ENCODE data around the gene CFAP61. TPM values are rescaled to one million over a fixed set of nuclear protein-coding genes. Genes with fewer than 3 reads are reported as not detected.

The CFAP61 gene
- total and polyA plus RNA-seq, 11 donors: 12.1 to 102 (median 41.8) TPM

- Histone ChIP-seq H3K9me3 (no peaks in the 10 kb centered on the region), H3K4me3 (no peak overlapping the region), H3K27me3 (no peaks in the 10 kb centered on the region), H3K4me1 (peaks cover 0 to 28% (median 0%) of the 10 kb centered on the region in 12 donors), H3K27ac (no peak overlapping the region), H3K36me3 (peaks cover 0 to 76% (median 59%) of the 10 kb centered on the region in 9 donors)
- DNase-seq (no peak), ATAC-seq (no peak)
- TF ChIP-seq POLR2A (IDR thresholded peaks at IDR 0.05) (no peak), CTCF (IDR thresholded peaks at IDR 0.05) (no peak)
- intact Hi-C loops (cut with DNase I): no loop called here
Measured at GRCh38 chr20:20024942-20025341, 27.4 kb upstream of the CFAP61 start.

GRCh38 chr20:20027284-20027683 is 25.0 kb upstream of the CFAP61 start:
- 86 to 92% (median 90%) methylated on average over 2 of the region's 2 CpGs for WGBS, 4 donors

GRCh38 chr20:20031790-20032189 is 20.5 kb upstream of the CFAP61 start:
- ATAC-seq (no peak), DNase-seq (no peak)
- peaks cover 0 to 100% (median 99%) of the 10 kb centered on the region in 9 donors for H3K36me3 ChIP-seq
- H3K27me3 ChIP-seq: no peaks in the 10 kb centered on the region
- H3K4me3 ChIP-seq: no peak overlapping the region
- 87 to 92% (median 89%) methylated on average over 5 of the region's 5 CpGs for WGBS, 4 donors
- H3K4me1 ChIP-seq: no peaks in the 10 kb centered on the region
- H3K27ac ChIP-seq: no peak overlapping the region
- TF ChIP-seq POLR2A (IDR thresholded peaks at IDR 0.05) (no peak), CTCF (IDR thresholded peaks at IDR 0.05) (no peak)
- no peaks in the 10 kb centered on the region for H3K9me3 ChIP-seq
- intact Hi-C loops (cut with DNase I): no loop called here

More at GRCh38 chr20:20027284-20027683, 25.0 kb upstream of the CFAP61 start:
- ATAC-seq: no peak
- H3K9me3 ChIP-seq: no peaks in the 10 kb centered on the region
- no peaks in the 10 kb centered on the region for H3K27me3 ChIP-seq
- no peak for TF ChIP-seq POLR2A (IDR thresholded peaks at IDR 0.05)
- TF ChIP-seq CTCF (IDR thresholded peaks at IDR 0.05): no peak
- H3K36me3 ChIP-seq: peaks cover 0 to 96% (median 83%) of the 10 kb centered on the region in 9 donors
- H3K4me1 ChIP-seq: peaks cover 0 to 6% (median 0%) of the 10 kb centered on the region in 12 donors
- DNase-seq: no peak
- no peak overlapping the region for H3K27ac ChIP-seq
- no peak overlapping the region for H3K4me3 ChIP-seq
- intact Hi-C loops (cut with DNase I): no loop called here

- Histone ChIP-seq H3K36me3 (peaks cover 0 to 100% (median 99%) of the 10 kb centered on the region in 9 donors), H3K9me3 (no peaks in the 10 kb centered on the region), H3K4me1 (no peaks in the 10 kb centered on the region), H3K27ac (no peak overlapping the region), H3K27me3 (no peaks in the 10 kb centered on the region), H3K4me3 (no peak overlapping the region)
- DNase-seq: no peak
- intact Hi-C loops (cut with DNase I): no loop called here
- no peak for ATAC-seq
- no peak for TF ChIP-seq CTCF (IDR thresholded peaks at IDR 0.05)
- TF ChIP-seq POLR2A (IDR thresholded peaks at IDR 0.05): no peak
- WGBS, 4 donors: 71 to 81% (median 76%) methylated on average over 4 of the region's 4 CpGs
Measured at GRCh38 chr20:20034486-20034885, 17.8 kb upstream of the CFAP61 start.

Data from heart left ventricle (tissue), 16 donors.